ENCODE results near the gene IDUA. TPM values are rescaled to one million over a fixed set of nuclear protein-coding genes. Genes with fewer than 3 reads are reported as not detected.
A peak's percentile ranks its signal among the peaks of the same experiment; 100 is the strongest.

Gene IDUA
- total RNA-seq, 1 experiment from 2014 or later = 10.1 TPM

DNA sequence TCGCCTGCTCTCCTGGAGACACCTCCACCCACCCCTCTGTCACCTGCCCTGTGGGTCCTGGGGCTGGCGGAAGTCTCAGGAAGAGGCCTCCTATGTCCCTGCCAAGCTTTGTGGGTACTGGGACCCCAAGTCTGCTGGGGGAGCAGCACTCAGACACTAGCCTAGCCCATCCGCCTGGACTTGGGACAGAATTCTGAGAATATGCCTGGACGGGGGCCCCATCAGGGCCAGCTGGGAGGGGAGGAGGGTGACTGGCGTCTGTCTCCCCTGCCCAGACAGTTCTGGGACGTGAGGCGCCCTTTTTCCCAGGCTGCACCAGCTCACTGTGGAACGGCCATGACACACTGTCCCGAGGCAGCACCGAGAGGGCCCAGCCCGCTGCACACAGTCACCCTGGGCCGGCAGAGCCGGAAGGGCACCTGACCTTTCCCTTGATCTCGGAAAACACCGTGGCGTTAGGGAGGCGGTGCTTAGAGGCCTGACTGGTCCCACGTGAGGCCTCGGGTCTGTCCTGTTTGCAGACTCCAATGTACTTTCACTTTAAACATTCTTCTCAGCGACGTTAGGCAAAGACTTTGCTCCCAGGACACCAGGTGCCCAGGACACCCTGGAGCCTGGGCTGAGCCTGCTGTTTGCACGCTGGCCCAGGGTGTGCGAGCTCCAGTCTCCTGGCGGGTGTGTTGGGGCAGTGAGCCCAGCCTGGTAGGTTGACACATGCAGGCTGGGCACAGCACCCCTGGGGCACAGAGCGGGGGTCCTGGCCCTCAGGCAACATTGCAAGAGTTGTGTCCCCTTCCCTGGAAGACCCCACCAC lies 5.7 kb downstream of the IDUA start:
- Histone ChIP-seq H3K36me3 (ENCODE audit: low read depth, low read length) (no peaks in the 10 kb centered on the region), H3K79me2 (ENCODE audit: low read length) (peaks cover 5% of the 10 kb centered on the region; the same call in 1 of the 2 replicates), H3K9ac (ENCODE audit: low read length) (no peak overlapping the region), H3K4me3 (ENCODE audit: low read length) (no peak overlapping the region), H3K4me1 (ENCODE audit: insufficient read depth, low read length) (peaks cover 22% of the 10 kb centered on the region), H3K9me2 (replicated peaks; ENCODE audit: low read length) (no peaks in the 10 kb centered on the region), H3K27me3 (ENCODE audit: low read length) (peaks cover 1% of the 10 kb centered on the region), H4K20me1 (ENCODE audit: low read length) (no peaks in the 10 kb centered on the region), H3F3A (ENCODE audit: low read length, unreplicated experiment) (no peaks in the 10 kb centered on the region), H3K4me2 (ENCODE audit: low read length) (peak overlapping the region; percentile 60), H2AFZ (ENCODE audit: low read length) (0 out of 2 replicates have a peak overlapping the region, but pooled peaks have one; percentile 22), H3K27ac (ENCODE audit: low read length) (peak overlapping the region; percentile 39), H3K9me3 (ENCODE audit: low read length) (no peaks in the 10 kb centered on the region)
- peak; percentile 47 for ATAC-seq
- peak; percentile 31 for DNase-seq
- ChIA-PET CTCF (interaction anchor here (0.6 kb wide), 1 partner anchor 128 kb away, joined by 4 read pairs; no protein-coding TSS in a partner anchor), POLR2A (ENCODE audit: unreplicated experiment) (no interaction called here)
- intact Hi-C loops (cut with micrococcal nuclease) = no loop called here
- TF ChIP-seq EZH2 (IDR thresholded peaks at IDR 0.05; ENCODE audit: low read length, unreplicated experiment) (no peak), EZH2phosphoT487 (IDR thresholded peaks at IDR 0.05; ENCODE audit: borderline replicate concordance, low read length) (no peak)
- TF ChIP-seq, protein P1, sequence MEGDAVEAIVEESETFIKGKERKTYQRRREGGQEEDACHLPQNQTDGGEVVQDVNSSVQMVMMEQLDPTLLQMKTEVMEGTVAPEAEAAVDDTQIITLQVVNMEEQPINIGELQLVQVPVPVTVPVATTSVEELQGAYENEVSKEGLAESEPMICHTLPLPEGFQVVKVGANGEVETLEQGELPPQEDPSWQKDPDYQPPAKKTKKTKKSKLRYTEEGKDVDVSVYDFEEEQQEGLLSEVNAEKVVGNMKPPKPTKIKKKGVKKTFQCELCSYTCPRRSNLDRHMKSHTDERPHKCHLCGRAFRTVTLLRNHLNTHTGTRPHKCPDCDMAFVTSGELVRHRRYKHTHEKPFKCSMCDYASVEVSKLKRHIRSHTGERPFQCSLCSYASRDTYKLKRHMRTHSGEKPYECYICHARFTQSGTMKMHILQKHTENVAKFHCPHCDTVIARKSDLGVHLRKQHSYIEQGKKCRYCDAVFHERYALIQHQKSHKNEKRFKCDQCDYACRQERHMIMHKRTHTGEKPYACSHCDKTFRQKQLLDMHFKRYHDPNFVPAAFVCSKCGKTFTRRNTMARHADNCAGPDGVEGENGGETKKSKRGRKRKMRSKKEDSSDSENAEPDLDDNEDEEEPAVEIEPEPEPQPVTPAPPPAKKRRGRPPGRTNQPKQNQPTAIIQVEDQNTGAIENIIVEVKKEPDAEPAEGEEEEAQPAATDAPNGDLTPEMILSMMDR (conservative IDR thresholded peaks at IDR 0.05; ENCODE audit: low read depth, low read length) = no peak
- no TSS peak for BruUV-seq (replicated peaks)

DNA sequence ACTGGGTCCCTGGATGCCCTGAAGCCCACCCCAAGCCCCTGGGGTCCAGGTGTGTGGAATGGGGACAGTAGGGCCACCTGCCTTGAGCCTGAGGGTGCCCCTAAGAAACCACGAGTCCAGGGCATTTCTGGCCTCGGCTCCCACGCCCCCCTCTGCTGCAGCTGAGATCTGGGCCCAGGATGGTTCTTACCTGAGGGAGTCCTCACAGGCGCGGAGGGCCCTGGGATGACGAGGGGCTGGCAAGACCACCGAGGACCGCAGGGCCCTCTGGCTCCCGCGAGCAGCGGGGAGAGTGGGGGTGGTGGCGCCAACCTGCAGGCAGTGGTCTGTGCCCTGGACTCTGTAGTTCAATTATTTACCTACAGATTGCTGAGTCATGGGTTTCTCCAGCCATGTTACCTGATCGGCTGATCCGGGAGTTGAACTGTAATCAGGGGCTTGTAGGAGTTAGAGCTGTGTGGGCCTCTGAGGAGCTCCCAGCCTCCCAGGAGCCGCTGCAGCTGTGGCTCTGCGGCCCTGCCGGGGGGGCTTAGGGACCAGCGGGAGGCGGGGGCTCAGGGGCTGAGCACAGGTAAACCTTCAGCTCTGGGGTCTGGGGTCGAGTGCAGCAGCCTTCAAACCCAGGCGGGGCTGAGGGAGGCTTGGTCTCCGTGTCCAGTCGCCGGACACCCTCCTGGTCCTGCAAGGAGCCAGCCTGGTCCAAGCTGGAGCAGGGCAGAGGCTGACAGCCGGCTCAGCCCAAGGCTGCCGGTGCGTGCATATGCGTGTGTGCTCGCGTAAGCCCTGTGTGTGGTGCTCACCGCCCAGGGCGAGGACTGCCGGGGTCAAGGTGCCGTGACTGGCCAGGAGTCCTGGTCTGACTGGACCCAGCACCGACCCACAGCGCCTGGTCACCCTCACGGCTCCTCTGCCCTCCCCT lies 6.5 kb downstream of the IDUA start, which contains the start of gene SLC26A1:
TSS of gene SLC26A1 (minus strand) at position 294 of the 919 bp plus-strand sequence. CDS start 1,701 bp downstream, outside the sequence.
- 0 out of 2 replicates have a peak within 1 kb of the TSS, but pooled peaks have one; percentile 22 for H2AFZ ChIP-seq (ENCODE audit: low read length)
- no peaks in the 10 kb centered on the region for H3F3A ChIP-seq (ENCODE audit: low read length, unreplicated experiment)
- no peaks in the 10 kb centered on the region for H3K9me2 ChIP-seq (replicated peaks; ENCODE audit: low read length)
- H3K4me2 ChIP-seq (ENCODE audit: low read length) = peak within 1 kb of the TSS; percentile 60
- no peaks in the 10 kb centered on the region for H3K79me2 ChIP-seq (ENCODE audit: low read length)
- peaks cover 10% of the 10 kb centered on the region for H3K27me3 ChIP-seq (ENCODE audit: low read length)
- POLR2A ChIA-PET (ENCODE audit: unreplicated experiment) = no interaction called here
- H3K36me3 ChIP-seq (ENCODE audit: low read depth, low read length) = no peaks in the 10 kb centered on the region
- H3K4me3 ChIP-seq (ENCODE audit: low read length) = no peak within 1 kb of the TSS
- CTCF ChIA-PET = no interaction called here
- intact Hi-C loops (cut with micrococcal nuclease) = no loop called here
- DNase-seq = peak; percentile 4
- no peak for ATAC-seq
- H3K4me1 ChIP-seq (ENCODE audit: insufficient read depth, low read length) = peaks cover 15% of the 10 kb centered on the region
- H4K20me1 ChIP-seq (ENCODE audit: low read length) = no peaks in the 10 kb centered on the region
- no peaks in the 10 kb centered on the region for H3K9me3 ChIP-seq (ENCODE audit: low read length)
- no TSS peak for BruUV-seq (replicated peaks)
- no peak within 1 kb of the TSS; the same call in 1 of the 2 replicates for H3K9ac ChIP-seq (ENCODE audit: low read length)
- H3K27ac ChIP-seq (ENCODE audit: low read length) = peak within 1 kb of the TSS; percentile 39
- TF ChIP-seq, protein P1 (conservative IDR thresholded peaks at IDR 0.05; ENCODE audit: low read depth, low read length) = no peak
- TF ChIP-seq EZH2phosphoT487 (IDR thresholded peaks at IDR 0.05; ENCODE audit: borderline replicate concordance, low read length) (no peak), EZH2 (IDR thresholded peaks at IDR 0.05; ENCODE audit: low read length, unreplicated experiment) (no peak)
